GM21515 (cell line): ENCODE results near the gene MYBPC1.
"Not testable (repeated sequence)": the region's sequence is repeated elsewhere in the genome, so short reads cannot be mapped to it uniquely, and the experiment has no call there.

Experiments
- ATAC-seq: cut with Tn5 transposase; IDR thresholded peaks from one replicate; pipeline ENCODE4 v1.9.1; 2021; ENCODE audit not compliant: unreplicated experiment

Gene MYBPC1

GRCh38 chr12:101729842-101730241 lies 135.1 kb downstream of the MYBPC1 start:
- no peak for ATAC-seq

- no peak for ATAC-seq
Observed at GRCh38 chr12:101732318-101732717, 137.5 kb downstream of the MYBPC1 start.

GRCh38 chr12:101733166-101733565 lies 138.4 kb downstream of the MYBPC1 start:
- ATAC-seq = no peak

- ATAC-seq = not testable (repeated sequence)
Observed at GRCh38 chr12:101734482-101734881, 139.7 kb downstream of the MYBPC1 start.
